ENCODE data around the gene RASAL2. TPM values are rescaled to one million over a fixed set of nuclear protein-coding genes. Genes with fewer than 3 reads are reported as not detected.

RASAL2 gene
- total RNA-seq, 2 experiments from 2014 or later, result not detected

DNA sequence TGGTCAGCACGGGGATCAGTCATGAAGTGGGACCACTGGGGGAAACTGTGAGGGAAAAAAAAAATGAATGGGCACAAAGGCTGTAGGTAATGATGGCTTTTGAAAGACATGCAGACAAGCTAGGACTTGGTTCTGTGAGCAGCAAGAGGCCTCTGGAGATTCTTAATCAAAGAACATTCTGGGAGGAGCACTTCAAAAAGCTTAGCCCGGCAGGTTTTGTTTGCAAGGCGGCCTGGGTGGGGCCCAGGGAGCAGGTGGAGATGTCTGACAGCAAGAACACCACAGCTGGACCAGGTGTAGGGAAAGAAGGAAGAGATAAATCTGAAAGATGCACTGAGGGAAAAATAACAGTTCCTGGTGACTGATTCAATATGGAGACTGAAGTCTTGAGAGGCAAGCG lies 425.0 kb downstream of the RASAL2 start:
- ChIA-PET CTCF (no interaction called here), POLR2A (no interaction called here)

DNA sequence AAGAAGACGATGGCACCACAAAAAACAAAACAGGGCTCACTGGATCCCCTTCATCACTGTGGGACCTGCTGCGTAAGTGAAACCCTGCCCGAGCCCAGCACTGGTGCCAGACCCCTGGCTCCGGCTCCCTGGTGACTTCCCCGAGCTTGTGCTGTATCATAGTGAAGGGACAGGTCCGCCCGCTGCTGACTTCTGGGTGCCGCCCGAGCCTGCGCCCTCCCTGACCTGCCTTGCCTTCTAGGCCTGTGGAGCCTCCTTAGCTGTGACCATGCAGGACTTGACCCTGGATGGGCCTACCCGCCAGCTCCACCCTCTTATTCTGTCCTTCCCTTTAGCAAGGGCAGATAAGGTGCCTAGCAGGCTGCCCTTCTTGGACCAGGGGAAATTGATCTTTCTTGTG lies 426.9 kb downstream of the RASAL2 start:
- POLR2A ChIA-PET, result no interaction called here

DNA sequence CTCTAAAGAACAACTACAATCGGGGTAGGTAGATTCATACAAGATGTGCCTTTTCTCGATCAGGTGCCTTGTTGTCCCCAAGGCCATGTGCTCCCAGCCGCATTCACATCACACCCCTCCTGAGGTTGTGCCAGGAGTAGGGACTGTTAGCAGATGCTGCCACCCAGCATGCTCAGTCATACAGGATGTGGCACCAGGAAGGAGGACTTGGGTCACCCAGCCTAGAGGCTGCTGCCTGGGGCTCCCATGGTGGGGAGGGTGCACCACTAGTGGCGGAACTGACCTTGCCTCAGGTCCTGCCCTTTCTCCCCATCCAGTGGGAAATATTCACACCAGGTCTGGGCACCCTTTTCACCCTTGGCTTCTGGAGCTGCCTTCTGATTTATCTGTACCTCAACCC lies 427.3 kb downstream of the RASAL2 start:
- ChIA-PET POLR2A (no interaction called here), CTCF (no interaction called here)

More for the DNA sequence above, 426.9 kb downstream of the RASAL2 start:
- CTCF ChIA-PET, result no interaction called here

GRCh38 chr1:178527117-178527516 lies 433.2 kb downstream of the RASAL2 start:
- ChIA-PET CTCF (interaction anchor here (0.9 kb wide), 1 partner anchor 15 kb away, joined by 3 read pairs; no protein-coding TSS in a partner anchor), POLR2A (no interaction called here)

DNA sequence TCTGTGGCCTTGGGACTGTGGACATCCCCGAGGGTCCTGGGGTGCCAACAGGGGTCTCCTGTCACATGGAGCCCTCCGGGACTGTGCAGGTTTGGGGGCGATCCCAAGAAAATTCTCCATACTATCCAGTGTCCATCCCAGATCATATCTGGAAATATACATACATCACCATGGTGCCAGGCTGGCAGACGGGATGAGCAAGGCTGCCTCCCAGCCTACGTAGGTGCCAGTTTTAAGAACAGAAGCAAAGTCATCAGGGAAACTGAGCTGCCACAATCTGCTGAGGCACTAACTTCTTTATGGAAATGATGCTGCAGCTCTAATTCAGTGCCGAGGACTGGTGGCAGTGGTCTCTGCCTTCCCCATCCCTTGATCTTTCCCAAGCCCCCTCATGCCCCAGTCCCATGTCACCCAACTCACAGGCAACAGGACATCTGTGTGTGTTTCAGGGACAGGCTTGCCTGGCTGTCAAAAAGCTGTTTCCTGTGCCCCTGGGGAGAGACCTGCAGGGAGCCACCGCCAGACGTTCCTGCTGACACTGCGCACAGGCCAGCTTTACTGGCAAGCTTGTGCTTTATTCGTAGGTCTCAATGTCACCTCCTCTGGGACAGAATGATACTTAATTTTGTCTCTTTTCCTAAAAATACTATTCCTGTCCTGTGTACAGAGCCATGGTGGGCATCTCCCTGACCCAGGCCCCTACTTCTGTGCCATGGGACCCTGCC lies 434.5 kb downstream of the RASAL2 start:
- ChIA-PET POLR2A (no interaction called here), CTCF (interaction anchor here (5.1 kb wide), 1 partner anchor 15 kb away, joined by 43 read pairs; no protein-coding TSS in a partner anchor)

GRCh38 chr1:178528953-178529335 lies 435.0 kb downstream of the RASAL2 start:
- POLR2A ChIA-PET, result no interaction called here
- CTCF ChIA-PET, result interaction anchor here (0.5 to 5.1 kb wide), 2 partner anchors 15 to 923 kb away, joined by 4 to 43 read pairs; no protein-coding TSS in a partner anchor

DNA sequence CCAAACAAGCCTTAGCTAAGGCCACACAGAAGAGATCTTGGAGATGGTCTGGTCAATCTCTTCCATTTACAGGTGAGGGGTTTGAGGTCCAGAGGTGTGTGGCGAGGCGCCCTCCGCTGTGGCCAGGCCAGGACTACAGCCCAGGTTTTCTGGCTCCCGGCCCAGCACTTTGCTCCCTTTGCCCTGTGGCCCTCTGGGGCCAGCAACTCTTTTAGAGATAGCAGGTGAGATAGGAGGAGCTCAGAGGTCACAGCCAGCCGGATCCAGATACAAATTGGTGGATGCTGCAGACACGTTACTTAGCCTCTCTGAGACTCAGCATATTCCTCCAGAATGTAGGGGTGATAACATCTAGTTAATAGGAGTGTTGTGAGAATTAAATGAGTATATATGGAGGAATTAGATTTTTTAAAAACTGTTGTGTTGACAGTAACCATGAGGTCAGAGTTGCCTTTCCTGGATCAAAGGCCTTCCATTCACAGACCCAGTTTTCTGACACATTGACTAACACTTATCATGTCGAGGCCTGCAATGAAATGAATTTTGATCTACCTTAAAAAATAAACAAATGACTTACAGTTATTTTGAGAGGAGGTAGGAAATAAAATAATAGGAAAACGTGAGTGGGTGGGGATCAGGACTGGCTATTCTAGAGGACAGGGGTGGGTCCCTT lies 435.6 kb downstream of the RASAL2 start:
- ChIA-PET CTCF (interaction anchor here (0.5 to 5.1 kb wide), 2 partner anchors 14 to 923 kb away, joined by 4 to 43 read pairs; no protein-coding TSS in a partner anchor), POLR2A (no interaction called here)

DNA sequence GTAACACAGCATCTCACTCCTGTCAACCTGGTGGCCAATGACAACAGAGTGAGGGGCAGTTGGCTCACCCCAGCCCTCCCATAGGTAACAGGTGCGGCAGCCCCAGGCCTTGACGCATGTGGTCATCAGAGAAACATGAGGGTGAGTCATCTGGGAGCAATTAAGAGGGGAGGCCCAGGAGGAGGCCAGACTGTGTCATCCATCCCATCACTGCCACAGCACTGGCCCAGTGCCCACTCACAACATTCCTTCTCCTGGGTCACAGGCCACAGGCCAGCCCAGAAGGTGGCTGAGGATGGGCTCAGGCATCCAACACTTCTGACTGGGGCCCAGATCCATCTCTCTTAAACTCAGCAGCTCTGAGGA lies 436.1 kb downstream of the RASAL2 start:
- ChIA-PET CTCF (interaction anchor here (5.1 kb wide), 1 partner anchor 14 kb away, joined by 43 read pairs; no protein-coding TSS in a partner anchor), POLR2A (no interaction called here)

GRCh38 chr1:178530502-178530901 lies 436.6 kb downstream of the RASAL2 start:
- CTCF ChIA-PET, result interaction anchor here (5.1 kb wide), 1 partner anchor 13 kb away, joined by 43 read pairs; no protein-coding TSS in a partner anchor
- POLR2A ChIA-PET, result no interaction called here

GRCh38 chr1:178531887-178532286 lies 438.0 kb downstream of the RASAL2 start:
- POLR2A ChIA-PET, result interaction anchor here (0.6 kb wide), 1 partner anchor 229 kb away, joined by 4 read pairs; no protein-coding TSS in a partner anchor
- CTCF ChIA-PET, result interaction anchor here (0.9 to 5.1 kb wide), 4 partner anchors 12 to 839 kb away, joined by 3 to 43 read pairs (median 6); no protein-coding TSS in a partner anchor

DNA sequence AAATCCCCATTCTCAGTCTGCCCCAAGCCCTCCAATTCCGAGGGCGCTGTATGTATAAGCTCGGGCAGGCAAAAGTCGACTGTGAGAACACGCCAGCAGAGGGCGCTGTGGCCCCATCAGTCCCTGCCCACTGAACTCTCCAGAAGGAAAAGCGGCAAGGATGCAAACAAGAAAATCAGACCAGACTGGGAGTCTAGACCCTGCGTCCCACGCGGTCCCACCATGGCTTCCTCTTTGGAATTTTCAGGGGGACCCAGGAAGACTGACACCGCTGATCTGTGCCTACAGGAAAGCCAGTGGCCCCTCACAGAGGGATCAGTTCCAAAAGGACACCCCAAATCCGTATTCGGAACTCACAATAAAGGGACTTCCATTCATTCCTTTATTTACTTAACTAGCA lies 438.5 kb downstream of the RASAL2 start:
- POLR2A ChIA-PET, result interaction anchor here (0.6 kb wide), 1 partner anchor 229 kb away, joined by 4 read pairs; no protein-coding TSS in a partner anchor
- CTCF ChIA-PET, result interaction anchor here (0.9 to 5.1 kb wide), 5 partner anchors 11 to 838 kb away, joined by 3 to 43 read pairs (median 5); no protein-coding TSS in a partner anchor

- CTCF ChIA-PET, result interaction anchor here (1.0 to 5.1 kb wide), 3 partner anchors 10 to 470 kb away, joined by 3 to 43 read pairs (median 7); no protein-coding TSS in a partner anchor
- POLR2A ChIA-PET, result interaction anchor here (0.7 kb wide), 1 partner anchor 224 kb away, joined by 3 read pairs; no protein-coding TSS in a partner anchor
Observed at GRCh38 chr1:178533121-178533946, 439.4 kb downstream of the RASAL2 start.

Other genes starting within 250 kb of the RASAL2 start
- not detected for gene SEC16B, start 124.0 kb upstream of the RASAL2 start, total RNA-seq